Ammon's horn (tissue), 1 donor: Measurements from ENCODE around the gene APH1A.
"Not testable (repeated sequence)": the region's sequence is repeated elsewhere in the genome, so short reads cannot be mapped to it uniquely, and the experiment has no call there.

Source experiments
- DNase-seq: peaks from one replicate; pipeline ENCODE4 v3.0.0-alpha.2; 2016; ENCODE audit warnings: low spot score

Gene APH1A

GRCh38 chr1:150268340-150268704, 494 bp downstream of the APH1A start:
- no peak for DNase-seq

GRCh38 chr1:150267896-150268295, 920 bp downstream of the APH1A start:
- no peak for DNase-seq

GRCh38 chr1:150263549-150263948, 5.3 kb downstream of the APH1A start:
- no peak for DNase-seq

- no peak for DNase-seq
Observed at GRCh38 chr1:150262388-150263320, 6.2 kb downstream of the APH1A start.

GRCh38 chr1:150261367-150261766, 7.4 kb downstream of the APH1A start:
- DNase-seq = no peak

GRCh38 chr1:150259758-150260669, 8.8 kb downstream of the APH1A start:
- no peak for DNase-seq

- peak; percentile 49 for DNase-seq
Observed at GRCh38 chr1:150259217-150259616, 9.6 kb downstream of the APH1A start.

GRCh38 chr1:150257624-150258585, 10.9 kb downstream of the APH1A start, which contains the start of gene CA14:
CA14 (plus strand) TSS chr1:150257774; CDS start chr1:150258129, 355 bp downstream.
- peak; percentile 77 for DNase-seq

- DNase-seq = peak; percentile 87
Observed at GRCh38 chr1:150256554-150257341, 12.1 kb downstream of the APH1A start.

GRCh38 chr1:150256198-150256553, 12.6 kb downstream of the APH1A start:
- DNase-seq = no peak

- no peak for DNase-seq
Observed at GRCh38 chr1:150249936-150250335, 18.9 kb downstream of the APH1A start.

GRCh38 chr1:150243003-150243402, 25.8 kb downstream of the APH1A start:
- DNase-seq = no peak

GRCh38 chr1:150237746-150238145, 31.1 kb downstream of the APH1A start:
- no peak for DNase-seq

GRCh38 chr1:150237176-150237575, 31.6 kb downstream of the APH1A start:
- not testable (repeated sequence) for DNase-seq

GRCh38 chr1:150236614-150237100, 32.2 kb downstream of the APH1A start:
- no peak for DNase-seq

GRCh38 chr1:150235852-150236613, 32.8 kb downstream of the APH1A start, which contains the start of gene ANP32E:
ANP32E (minus strand) TSS chr1:150236112; CDS start chr1:150235786, 326 bp downstream.
- peak; percentile 99 for DNase-seq

GRCh38 chr1:150235294-150235851, 33.4 kb downstream of the APH1A start:
- DNase-seq = peak; percentile 27

- DNase-seq = peak; percentile 81
Observed at GRCh38 chr1:150234566-150235293, 34.1 kb downstream of the APH1A start.

GRCh38 chr1:150234309-150234565, 34.6 kb downstream of the APH1A start:
- no peak for DNase-seq
